Chondrocyte (in vitro differentiated cells): ENCODE results near the gene ATF5. TPM values are rescaled to one million over a fixed set of nuclear protein-coding genes. Genes with fewer than 3 reads are reported as not detected.

Experiments used
- DNase-seq: peaks from one replicate; pipeline ENCODE4 v3.0.0; 2021; ENCODE audit warnings: mixed read lengths, low spot score
- H3K27ac Mint-ChIP-seq: one replicate; pipeline ENCODE4 v1.8.0; 2021; ENCODE audit warnings: mild to moderate bottlenecking, moderate library complexity, mixed read lengths; ENCODE audit not compliant: unreplicated experiment
- H3K27me3 Mint-ChIP-seq: 2 replicates; pipeline ENCODE4 v1.8.0; 2021; ENCODE audit warnings: low read depth, mixed read lengths
- H3K36me3 Mint-ChIP-seq: 2 replicates; pipeline ENCODE4 v1.8.0; 2021; ENCODE audit warnings: low read depth, mixed read lengths
- H3K4me1 Mint-ChIP-seq: 2 replicates; pipeline ENCODE4 v1.8.0; 2021; ENCODE audit warnings: low read depth, mild to moderate bottlenecking, mixed read lengths
- H3K4me3 Mint-ChIP-seq: one replicate; pipeline ENCODE4 v1.8.0; 2021; ENCODE audit warnings: mild to moderate bottlenecking, moderate library complexity, mixed read lengths; ENCODE audit not compliant: unreplicated experiment
- H3K9me3 Mint-ChIP-seq: 2 replicates; pipeline ENCODE4 v1.8.0; 2021; ENCODE audit warnings: low read depth, mixed read lengths
- total RNA-seq: library from RNA; stranded (reverse); gene quantifications from 3 replicates; pipeline ENCODE4 v1.2.1, GENCODE V29; 2021
- TF ChIP-seq, protein P1 (sequence below): fragments of 200-600 bp; sonication (generic); IDR thresholded peaks from 2 replicates; pipeline ENCODE4 v1.5.0; 2021; ENCODE audit warnings: antibody characterized with exemption, mild to moderate bottlenecking, moderate library complexity

The ATF5 gene
- total RNA-seq, 1 donor from 2014 or later: 53.4 TPM

GRCh38 chr19:49931293-49932040 lies 2.5 kb downstream of the ATF5 start:
- TF ChIP-seq, protein P1, sequence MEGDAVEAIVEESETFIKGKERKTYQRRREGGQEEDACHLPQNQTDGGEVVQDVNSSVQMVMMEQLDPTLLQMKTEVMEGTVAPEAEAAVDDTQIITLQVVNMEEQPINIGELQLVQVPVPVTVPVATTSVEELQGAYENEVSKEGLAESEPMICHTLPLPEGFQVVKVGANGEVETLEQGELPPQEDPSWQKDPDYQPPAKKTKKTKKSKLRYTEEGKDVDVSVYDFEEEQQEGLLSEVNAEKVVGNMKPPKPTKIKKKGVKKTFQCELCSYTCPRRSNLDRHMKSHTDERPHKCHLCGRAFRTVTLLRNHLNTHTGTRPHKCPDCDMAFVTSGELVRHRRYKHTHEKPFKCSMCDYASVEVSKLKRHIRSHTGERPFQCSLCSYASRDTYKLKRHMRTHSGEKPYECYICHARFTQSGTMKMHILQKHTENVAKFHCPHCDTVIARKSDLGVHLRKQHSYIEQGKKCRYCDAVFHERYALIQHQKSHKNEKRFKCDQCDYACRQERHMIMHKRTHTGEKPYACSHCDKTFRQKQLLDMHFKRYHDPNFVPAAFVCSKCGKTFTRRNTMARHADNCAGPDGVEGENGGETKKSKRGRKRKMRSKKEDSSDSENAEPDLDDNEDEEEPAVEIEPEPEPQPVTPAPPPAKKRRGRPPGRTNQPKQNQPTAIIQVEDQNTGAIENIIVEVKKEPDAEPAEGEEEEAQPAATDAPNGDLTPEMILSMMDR: no peak
- H3K4me3 Mint-ChIP-seq: peak overlapping the region; percentile 81

DNA sequence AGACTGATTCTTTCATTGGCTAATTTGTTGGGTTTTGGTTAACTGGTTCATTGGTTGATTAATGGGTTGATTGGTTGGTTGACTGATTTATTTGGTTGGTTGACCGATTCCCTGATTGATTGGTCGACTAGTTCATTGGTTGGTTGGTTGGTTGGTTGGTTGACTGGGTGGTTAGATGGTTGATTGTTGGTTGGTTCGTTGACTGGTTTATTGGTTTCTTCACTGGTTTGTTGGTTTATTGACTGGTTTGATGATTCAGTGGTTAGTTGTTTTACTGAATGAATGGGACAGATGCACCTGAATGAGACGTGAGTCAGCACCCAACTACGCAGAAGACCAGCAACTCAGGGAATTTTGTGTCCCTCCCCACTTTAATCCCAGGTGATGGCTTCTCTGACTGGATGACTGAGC lies 3.0 kb downstream of the ATF5 start:
- no peaks in the 10 kb centered on the region for H3K27me3 Mint-ChIP-seq
- TF ChIP-seq, protein P1: no peak
- H3K4me1 Mint-ChIP-seq: peaks cover 32% of the 10 kb centered on the region
- no peak overlapping the region for H3K27ac Mint-ChIP-seq
- H3K4me3 Mint-ChIP-seq: no peak overlapping the region
- H3K9me3 Mint-ChIP-seq: no peaks in the 10 kb centered on the region
- peaks cover 12% of the 10 kb centered on the region for H3K36me3 Mint-ChIP-seq
- DNase-seq: peak; percentile 1

More at GRCh38 chr19:49931293-49932040, 2.5 kb downstream of the ATF5 start:
- H3K27me3 Mint-ChIP-seq: no peaks in the 10 kb centered on the region
- peak; percentile 1 for DNase-seq
- peak overlapping the region; percentile 53 for H3K27ac Mint-ChIP-seq
- peaks cover 13% of the 10 kb centered on the region for H3K36me3 Mint-ChIP-seq
- H3K9me3 Mint-ChIP-seq: no peaks in the 10 kb centered on the region
- H3K4me1 Mint-ChIP-seq: peaks cover 34% of the 10 kb centered on the region

DNA sequence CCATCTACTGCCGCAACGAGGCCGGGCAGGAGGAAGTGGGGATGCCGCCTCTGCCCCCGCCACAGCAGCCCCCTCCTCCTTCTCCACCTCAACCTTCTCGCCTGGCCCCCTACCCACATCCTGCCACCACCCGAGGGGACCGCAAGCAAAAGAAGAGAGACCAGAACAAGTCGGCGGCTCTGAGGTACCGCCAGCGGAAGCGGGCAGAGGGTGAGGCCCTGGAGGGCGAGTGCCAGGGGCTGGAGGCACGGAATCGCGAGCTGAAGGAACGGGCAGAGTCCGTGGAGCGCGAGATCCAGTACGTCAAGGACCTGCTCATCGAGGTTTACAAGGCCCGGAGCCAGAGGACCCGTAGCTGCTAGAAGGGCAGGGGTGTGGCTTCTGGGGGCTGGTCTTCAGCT lies 3.7 kb downstream of the ATF5 start:
- TF ChIP-seq, protein P1: no peak
- Mint-ChIP-seq H3K36me3 (peaks cover 12% of the 10 kb centered on the region), H3K4me3 (no peak overlapping the region), H3K4me1 (peaks cover 29% of the 10 kb centered on the region), H3K27me3 (no peaks in the 10 kb centered on the region), H3K9me3 (no peaks in the 10 kb centered on the region), H3K27ac (no peak overlapping the region)
- DNase-seq: peak; percentile 84

GRCh38 chr19:49933643-49934042 lies 4.6 kb downstream of the ATF5 start:
- H3K9me3 Mint-ChIP-seq: no peaks in the 10 kb centered on the region
- no peak for DNase-seq
- H3K27me3 Mint-ChIP-seq: no peaks in the 10 kb centered on the region
- H3K4me3 Mint-ChIP-seq: no peak overlapping the region
- TF ChIP-seq, protein P1: no peak
- no peak overlapping the region for H3K27ac Mint-ChIP-seq
- H3K36me3 Mint-ChIP-seq: peaks cover 12% of the 10 kb centered on the region
- peaks cover 23% of the 10 kb centered on the region for H3K4me1 Mint-ChIP-seq

- Mint-ChIP-seq H3K4me3 (no peak overlapping the region), H3K9me3 (no peaks in the 10 kb centered on the region), H3K4me1 (peaks cover 12% of the 10 kb centered on the region)
Measured at GRCh38 chr19:49936549-49936948, 7.5 kb downstream of the ATF5 start.

More at GRCh38 chr19:49936549-49936948, 7.5 kb downstream of the ATF5 start:
- Mint-ChIP-seq H3K27ac (no peak overlapping the region), H3K27me3 (peaks cover 8% of the 10 kb centered on the region), H3K36me3 (peaks cover 8% of the 10 kb centered on the region)
- DNase-seq: peak; percentile 7
- TF ChIP-seq, protein P1: no peak
